ENCODE results near the gene REEP3.

REEP3 gene

GRCh38 chr10:63630931-63631680 is 109.9 kb downstream of the REEP3 start:
- peak overlapping the region; percentile 64 for H3K4me3 ChIP-seq (replicated peaks; ENCODE audit: low read depth, low read length)
- DNase-seq (ENCODE audit: low read depth) = peak; percentile 95
- TF ChIP-seq CTCF (IDR thresholded peaks at IDR 0.05; ENCODE audit: low read length, missing control alignments) = no peak

DNA sequence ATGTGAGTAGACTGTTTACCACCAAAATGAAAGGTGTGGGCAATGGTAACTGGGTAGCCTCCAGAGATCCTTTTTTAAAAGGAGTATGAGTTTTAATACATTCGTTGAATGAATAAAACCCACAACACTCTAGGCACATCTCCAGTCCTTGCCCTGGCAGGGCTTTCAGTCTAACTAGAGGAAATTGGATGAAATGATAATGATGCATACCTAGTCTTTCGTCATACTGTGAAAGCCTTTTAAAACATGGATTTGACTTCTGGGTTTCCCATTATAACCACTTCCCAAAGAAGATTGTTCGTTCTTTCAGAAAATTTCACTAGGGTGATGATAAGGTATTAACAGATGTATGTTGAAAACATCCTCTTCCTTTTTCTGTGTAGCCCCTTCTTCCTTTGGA is 110.8 kb downstream of the REEP3 start:
- TF ChIP-seq CTCF (IDR thresholded peaks at IDR 0.05; ENCODE audit: low read length, missing control alignments) = no peak
- H3K4me3 ChIP-seq (replicated peaks; ENCODE audit: low read depth, low read length) = no peak overlapping the region
- peak; percentile 21 for DNase-seq (ENCODE audit: low read depth)

DNA sequence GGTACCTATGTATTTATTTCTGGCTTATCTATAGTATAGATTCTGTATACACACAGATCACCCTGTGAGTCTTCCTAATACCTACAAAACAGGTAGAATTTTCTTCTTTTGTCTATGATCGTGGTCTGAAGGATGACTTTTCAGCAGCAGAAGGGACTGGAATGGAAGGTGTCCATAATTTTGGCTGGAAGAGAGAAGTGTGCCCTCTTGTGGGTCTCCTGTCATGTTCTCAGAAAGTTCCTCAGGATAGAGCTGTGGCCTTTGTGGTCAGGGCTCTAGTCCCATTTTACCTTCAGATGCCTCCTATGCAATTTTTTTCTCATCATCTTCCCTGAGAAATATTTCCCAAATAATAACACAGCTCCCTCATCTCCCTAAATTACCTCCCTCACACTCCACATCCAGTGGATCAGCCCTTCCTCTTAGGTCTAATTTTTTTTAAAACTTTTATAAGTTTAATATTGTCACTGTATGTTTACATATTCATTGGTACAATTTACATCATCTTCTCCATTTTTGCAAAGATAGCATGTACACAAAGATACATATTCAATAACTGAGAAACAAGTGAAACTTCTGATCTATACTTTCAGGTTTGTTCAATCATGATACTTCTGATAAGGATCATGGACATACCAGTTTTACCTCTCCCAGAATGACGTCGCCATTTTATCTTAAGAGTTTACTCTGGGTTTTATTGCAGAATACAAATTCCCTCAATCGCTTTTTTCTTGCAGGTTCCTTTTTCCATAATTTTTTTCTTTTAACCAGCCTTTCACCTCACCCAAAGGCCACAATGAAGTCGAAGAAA is 112.7 kb downstream of the REEP3 start:
- peak; percentile 55 for TF ChIP-seq CTCF (IDR thresholded peaks at IDR 0.05; ENCODE audit: low read length, missing control alignments)
- H3K4me3 ChIP-seq (replicated peaks; ENCODE audit: low read depth, low read length) = no peak overlapping the region
- peak; percentile 69 for DNase-seq (ENCODE audit: low read depth)

GRCh38 chr10:63634488-63635065 is 113.4 kb downstream of the REEP3 start:
- TF ChIP-seq CTCF (IDR thresholded peaks at IDR 0.05; ENCODE audit: low read length, missing control alignments) = no peak
- H3K4me3 ChIP-seq (replicated peaks; ENCODE audit: low read depth, low read length) = no peak overlapping the region
- no peak for DNase-seq (ENCODE audit: low read depth)

DNA sequence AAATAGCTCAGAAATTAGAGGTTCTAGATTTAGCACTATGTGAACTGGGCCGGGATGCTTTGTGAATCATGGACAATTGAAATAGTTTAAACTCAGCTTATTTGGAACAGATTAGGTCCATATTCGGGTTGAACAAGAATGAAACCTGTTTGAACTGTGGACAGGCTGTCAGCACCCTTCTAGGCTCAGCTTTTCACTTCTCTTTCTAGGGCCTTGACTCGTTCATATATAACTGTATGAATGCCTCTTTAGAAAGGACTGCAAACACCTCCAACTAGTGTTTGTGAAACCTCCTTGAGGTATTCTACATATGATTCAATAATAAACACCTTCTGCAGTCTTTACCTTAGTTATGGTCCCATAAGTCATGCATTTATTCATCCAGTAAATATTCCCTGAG is 115.6 kb downstream of the REEP3 start:
- H3K4me3 ChIP-seq (replicated peaks; ENCODE audit: low read depth, low read length) = no peak overlapping the region
- no peak for TF ChIP-seq CTCF (IDR thresholded peaks at IDR 0.05; ENCODE audit: low read length, missing control alignments)
- no peak for DNase-seq (ENCODE audit: low read depth)

DNA sequence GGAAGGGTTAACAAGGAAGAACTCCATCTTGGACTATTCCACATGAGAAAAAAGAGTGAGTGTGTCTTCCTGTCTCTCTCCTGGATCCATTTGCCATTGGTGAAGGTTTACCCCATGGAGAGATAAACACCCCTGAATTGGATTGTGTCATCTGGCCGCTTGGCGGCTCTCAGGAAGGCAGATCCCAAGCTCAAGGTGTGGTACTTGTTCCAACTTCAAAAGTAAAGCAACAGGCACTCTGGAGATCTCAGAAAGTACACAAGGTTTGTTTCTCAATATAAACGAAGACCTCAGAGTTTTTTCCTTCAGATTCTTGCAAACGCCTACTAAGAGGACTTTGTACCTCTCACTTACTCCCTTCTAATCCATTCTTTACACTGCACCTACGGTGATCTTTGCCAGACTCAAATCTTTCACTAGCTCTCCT is 116.7 kb downstream of the REEP3 start:
- H3K4me3 ChIP-seq (replicated peaks; ENCODE audit: low read depth, low read length) = no peak overlapping the region
- no peak for DNase-seq (ENCODE audit: low read depth)
- TF ChIP-seq CTCF (IDR thresholded peaks at IDR 0.05; ENCODE audit: low read length, missing control alignments) = no peak
